ENCODE measurements around the gene NDST1. TPM values are rescaled to one million over a fixed set of nuclear protein-coding genes. Genes with fewer than 3 reads are reported as not detected.
A peak's percentile ranks its signal among the peaks of the same experiment; 100 is the strongest.
"Not testable (repeated sequence)": the region's sequence is repeated elsewhere in the genome, so short reads cannot be mapped to it uniquely, and the experiment has no call there.

Gene NDST1
- total RNA-seq, 1 donor from 2014 or later: 132 TPM

DNA sequence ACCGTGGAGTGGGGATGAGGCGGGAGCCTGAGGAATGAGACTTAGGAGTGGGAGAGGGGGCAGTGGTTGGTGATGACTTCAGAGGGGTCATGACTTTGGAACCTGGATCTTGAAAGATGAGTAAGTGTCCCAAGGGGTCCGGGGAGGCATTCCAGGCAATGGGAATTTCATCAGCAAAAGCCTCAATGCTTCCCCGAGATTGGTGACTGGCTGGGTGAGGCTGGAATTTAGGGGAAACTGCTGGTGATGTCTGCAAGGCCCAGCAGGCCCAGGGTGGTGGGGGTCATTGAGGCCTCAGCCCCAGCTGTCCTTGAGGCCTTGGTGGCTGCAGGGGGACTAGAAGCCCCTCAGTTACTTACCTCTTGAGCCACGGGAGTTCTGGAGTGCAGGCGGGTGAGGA lies 7.5 kb downstream of the NDST1 start:
- Mint-ChIP-seq H3K4me1 (peaks cover 60% of the 10 kb centered on the region), H3K36me3 (no peaks in the 10 kb centered on the region), H3K27me3 (ENCODE audit: low read depth) (no peaks in the 10 kb centered on the region), H3K4me3 (no peak overlapping the region), H3K27ac (peak overlapping the region; percentile 82), H3K9me3 (no peaks in the 10 kb centered on the region)
- no peak for TF ChIP-seq CTCF (IDR thresholded peaks at IDR 0.05; ENCODE audit: unreplicated experiment)
- DNase-seq (ENCODE audit: low spot score in 2 of 2, unreplicated experiment in 2 of 2): no peak

GRCh38 chr5:150516011-150516410 lies 8.1 kb downstream of the NDST1 start:
- Mint-ChIP-seq H3K4me3 (no peak overlapping the region), H3K27me3 (ENCODE audit: low read depth) (no peaks in the 10 kb centered on the region), H3K9me3 (no peaks in the 10 kb centered on the region), H3K27ac (peak overlapping the region; percentile 82), H3K4me1 (peaks cover 55% of the 10 kb centered on the region), H3K36me3 (no peaks in the 10 kb centered on the region)
- DNase-seq (ENCODE audit: low spot score in 2 of 2, unreplicated experiment in 2 of 2): no peak
- TF ChIP-seq CTCF (IDR thresholded peaks at IDR 0.05; ENCODE audit: unreplicated experiment): no peak

GRCh38 chr5:150517272-150518152 lies 9.6 kb downstream of the NDST1 start:
- DNase-seq (ENCODE audit: low spot score in 2 of 2, unreplicated experiment in 2 of 2): no peak
- Mint-ChIP-seq H3K36me3 (peaks cover 4% of the 10 kb centered on the region), H3K9me3 (no peaks in the 10 kb centered on the region), H3K4me3 (no peak overlapping the region), H3K4me1 (peaks cover 40% of the 10 kb centered on the region), H3K27ac (peak overlapping the region; percentile 70), H3K27me3 (ENCODE audit: low read depth) (no peaks in the 10 kb centered on the region)
- no peak for TF ChIP-seq CTCF (IDR thresholded peaks at IDR 0.05; ENCODE audit: unreplicated experiment)

- not testable (repeated sequence) for H3K9me3 Mint-ChIP-seq; H3K4me3 Mint-ChIP-seq; DNase-seq (ENCODE audit: low spot score in 2 of 2, unreplicated experiment in 2 of 2); H3K36me3 Mint-ChIP-seq; H3K27me3 Mint-ChIP-seq (ENCODE audit: low read depth)
- H3K4me1 Mint-ChIP-seq: peaks cover 41% of the 10 kb centered on the region
- H3K27ac Mint-ChIP-seq: peak overlapping the region; percentile 56
Measured at GRCh38 chr5:150518712-150519559, 11.0 kb downstream of the NDST1 start.

DNA sequence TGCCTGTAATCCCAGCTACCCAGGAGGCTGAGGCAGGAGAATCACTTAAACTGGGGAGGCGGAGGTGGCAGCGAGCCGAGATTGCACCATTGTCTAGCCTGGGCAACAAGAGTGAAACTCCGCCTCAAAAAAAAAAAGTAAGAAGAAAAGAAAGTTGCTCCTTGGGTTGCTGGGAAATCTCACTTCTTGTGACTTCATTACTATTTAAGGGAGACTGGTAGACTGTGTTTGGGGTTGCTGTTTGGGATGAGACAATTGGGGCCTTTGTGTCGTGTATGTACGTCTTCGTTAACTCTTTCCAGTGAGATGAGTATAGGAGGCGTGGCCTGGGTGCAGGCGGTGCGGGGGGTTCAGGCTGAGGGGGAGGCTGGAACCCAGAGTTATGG lies 11.6 kb downstream of the NDST1 start:
- peak overlapping the region; percentile 43 for H3K27ac Mint-ChIP-seq
- no peak overlapping the region for H3K4me3 Mint-ChIP-seq
- no peaks in the 10 kb centered on the region for H3K9me3 Mint-ChIP-seq
- H3K4me1 Mint-ChIP-seq: peaks cover 40% of the 10 kb centered on the region
- no peak for TF ChIP-seq CTCF (IDR thresholded peaks at IDR 0.05; ENCODE audit: unreplicated experiment)
- peaks cover 4% of the 10 kb centered on the region for H3K36me3 Mint-ChIP-seq
- DNase-seq (ENCODE audit: low spot score in 2 of 2, unreplicated experiment in 2 of 2): no peak
- no peaks in the 10 kb centered on the region for H3K27me3 Mint-ChIP-seq (ENCODE audit: low read depth)

GRCh38 chr5:150519978-150520377 lies 12.0 kb downstream of the NDST1 start:
- Mint-ChIP-seq H3K27me3 (ENCODE audit: low read depth) (no peaks in the 10 kb centered on the region), H3K4me1 (peaks cover 36% of the 10 kb centered on the region), H3K36me3 (peaks cover 4% of the 10 kb centered on the region), H3K27ac (no peak overlapping the region), H3K4me3 (no peak overlapping the region), H3K9me3 (no peaks in the 10 kb centered on the region)
- no peak for TF ChIP-seq CTCF (IDR thresholded peaks at IDR 0.05; ENCODE audit: unreplicated experiment)
- no peak for DNase-seq (ENCODE audit: low spot score in 2 of 2, unreplicated experiment in 2 of 2)
